Kidney capillary endothelial cell (primary cell): ENCODE measurements around the gene ARHGAP6.
A peak's percentile ranks its signal among the peaks of the same experiment; 100 is the strongest.

ENCODE experiments used
- DNase-seq: peaks from one replicate; pipeline ENCODE4 v3.0.0-alpha.2; 2018; ENCODE audit warnings: low spot score

Gene ARHGAP6

DNA sequence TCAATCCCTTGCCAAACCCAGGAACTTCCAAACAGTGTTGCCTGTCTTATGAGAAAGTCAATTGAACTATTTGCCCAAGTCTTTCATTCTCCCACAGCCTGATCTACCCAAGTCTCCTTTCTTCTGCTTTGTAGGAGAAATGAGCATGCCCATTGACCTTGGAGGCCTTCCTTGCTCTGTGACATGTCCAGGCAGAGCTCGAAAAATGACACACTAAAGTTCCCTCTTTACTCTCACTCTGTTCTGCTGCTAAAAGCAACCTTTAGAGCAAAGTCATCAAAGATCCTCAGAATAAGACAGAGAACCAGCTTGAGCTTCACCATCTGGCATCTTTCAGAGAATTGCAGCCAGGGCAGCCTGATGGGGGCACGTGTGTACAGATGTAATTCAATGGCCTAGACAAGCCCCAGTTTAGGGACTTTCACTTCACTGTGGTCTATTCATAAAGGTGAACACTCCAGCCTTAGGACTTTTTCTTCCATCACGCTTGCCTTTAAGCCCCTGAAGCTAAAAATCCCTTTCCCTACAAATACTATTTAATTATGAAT, 236.1 kb downstream of the ARHGAP6 start:
- DNase-seq: no peak

GRCh38 chrX:11427453-11428071, 238.2 kb downstream of the ARHGAP6 start:
- DNase-seq: no peak

- DNase-seq: no peak
These were observed 238.8 kb downstream of the ARHGAP6 start for GRCh38 chrX:11426712-11427452.

DNA sequence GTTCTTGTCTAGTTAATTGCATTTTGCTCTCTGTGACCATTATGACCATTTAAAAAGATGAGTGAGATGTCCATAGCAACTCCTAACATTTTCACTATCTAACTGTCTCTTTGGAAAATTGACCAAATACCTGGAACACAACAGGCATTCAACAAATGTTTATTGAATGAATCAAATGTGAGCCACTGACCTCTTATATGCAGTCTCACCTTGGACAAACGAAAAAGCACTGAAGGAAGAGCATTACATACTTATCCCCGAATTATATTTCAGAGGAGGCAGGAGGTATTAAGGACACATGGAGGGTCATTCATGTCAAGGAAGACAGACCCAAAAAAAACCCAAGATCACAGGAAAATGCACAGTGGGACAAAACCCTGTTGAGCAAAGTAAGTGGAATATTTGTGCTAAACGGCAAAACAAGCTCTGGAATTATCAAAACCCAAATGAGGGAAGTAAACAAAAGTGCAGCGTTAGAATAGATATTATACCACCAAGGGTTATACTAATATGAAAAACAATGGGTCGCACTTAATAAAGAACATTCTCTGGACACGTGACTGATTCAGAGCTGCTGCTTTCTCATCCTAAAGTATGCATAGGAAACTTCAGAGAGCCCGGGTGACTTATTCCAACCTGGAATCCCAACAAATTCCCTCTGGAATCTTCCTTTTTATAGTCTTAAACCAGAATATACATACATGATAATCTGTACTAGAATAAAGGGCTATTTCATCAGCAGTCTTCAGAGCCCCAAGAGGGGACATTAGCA, 240.6 kb downstream of the ARHGAP6 start:
- DNase-seq: no peak

- no peak for DNase-seq
These were observed 241.8 kb downstream of the ARHGAP6 start for GRCh38 chrX:11423949-11424348.

- peak; percentile 26 for DNase-seq
These were observed 242.3 kb downstream of the ARHGAP6 start for GRCh38 chrX:11423362-11423818.

GRCh38 chrX:11422525-11422857, 243.2 kb downstream of the ARHGAP6 start:
- no peak for DNase-seq

- DNase-seq: no peak
These were observed 243.8 kb downstream of the ARHGAP6 start for GRCh38 chrX:11421805-11422524.

DNA sequence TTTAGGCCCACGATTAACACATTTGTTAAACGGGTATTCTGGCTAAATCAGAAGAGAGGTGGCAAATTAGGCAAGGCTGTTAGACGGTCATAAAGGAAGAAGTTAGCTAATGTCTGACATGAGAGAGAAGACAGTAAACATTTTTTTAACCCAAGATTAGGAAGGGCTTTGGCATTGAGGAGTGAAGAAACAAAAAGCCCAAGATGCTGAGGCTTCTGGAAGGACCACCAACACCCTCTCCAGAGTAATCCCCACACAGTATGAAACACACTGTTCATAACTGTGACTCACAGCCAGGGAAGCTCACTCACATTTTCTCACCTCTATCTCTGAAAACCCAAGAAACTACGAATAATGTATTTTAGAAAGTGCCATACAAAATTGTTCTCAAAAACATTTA, 244.9 kb downstream of the ARHGAP6 start:
- DNase-seq: no peak

- DNase-seq: no peak
These were observed 246.6 kb downstream of the ARHGAP6 start for GRCh38 chrX:11419102-11419501.

GRCh38 chrX:11416600-11416999, 249.1 kb downstream of the ARHGAP6 start:
- DNase-seq: no peak

DNA sequence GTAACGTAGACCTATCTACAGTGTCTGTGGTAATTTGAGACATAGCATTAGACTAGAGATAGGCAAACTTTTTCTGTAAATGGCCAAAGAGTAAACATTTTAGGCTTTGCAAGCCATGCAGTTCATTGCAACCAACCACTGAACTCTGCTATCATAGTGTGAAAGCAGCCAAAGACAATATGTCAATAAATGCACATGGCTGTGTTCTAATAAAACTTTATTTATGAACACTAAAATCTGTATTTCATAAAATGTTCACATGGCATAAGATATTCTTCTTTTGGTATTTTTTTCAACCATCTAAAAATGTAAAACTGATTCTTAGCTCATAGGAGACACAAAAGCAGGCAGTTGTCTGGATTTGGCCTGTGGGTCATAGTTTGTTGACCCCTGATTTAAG, 251.6 kb downstream of the ARHGAP6 start:
- no peak for DNase-seq

DNA sequence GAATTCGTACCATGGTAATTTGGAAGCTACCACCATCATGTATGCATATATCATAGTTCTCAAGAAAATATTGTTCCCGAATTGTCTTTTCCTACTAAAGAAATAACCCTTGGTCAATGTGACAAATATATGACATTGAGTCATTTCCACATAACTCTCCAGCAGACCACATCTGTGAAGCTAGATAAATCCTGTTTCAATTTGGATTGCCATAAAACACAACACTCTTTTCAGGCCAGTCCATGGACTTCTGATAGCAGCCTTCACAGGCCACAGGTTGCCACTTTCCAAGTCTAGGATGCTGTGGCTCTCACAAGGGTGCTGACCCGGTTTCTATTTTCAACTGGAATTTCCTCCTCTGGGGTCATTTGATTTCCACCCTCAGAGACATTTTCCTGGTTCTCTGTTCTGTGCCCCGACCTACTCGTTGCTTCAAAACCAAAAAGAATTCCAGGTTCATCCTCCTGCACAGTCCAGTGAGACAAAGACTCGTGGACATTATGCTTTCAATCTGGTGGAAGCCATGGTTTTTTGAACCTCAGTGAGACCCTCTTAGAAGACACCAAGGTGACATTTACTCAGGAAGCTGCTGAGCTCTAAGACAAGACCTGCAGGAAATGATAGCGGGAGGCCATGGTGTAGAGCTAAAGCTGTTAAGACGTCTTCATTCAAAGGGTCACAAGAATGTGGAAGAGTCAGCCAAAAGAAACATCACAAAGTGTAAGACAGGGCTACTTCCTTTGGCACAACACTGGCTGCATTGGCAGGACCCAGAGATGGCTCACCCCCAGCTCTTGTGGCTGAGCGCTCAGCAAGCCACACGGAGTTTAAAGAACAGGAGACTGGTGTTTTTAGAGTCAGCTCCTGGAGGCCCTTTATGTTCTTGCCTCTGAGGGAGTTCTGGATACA, 252.8 kb downstream of the ARHGAP6 start:
- DNase-seq: peak; percentile 7

DNA sequence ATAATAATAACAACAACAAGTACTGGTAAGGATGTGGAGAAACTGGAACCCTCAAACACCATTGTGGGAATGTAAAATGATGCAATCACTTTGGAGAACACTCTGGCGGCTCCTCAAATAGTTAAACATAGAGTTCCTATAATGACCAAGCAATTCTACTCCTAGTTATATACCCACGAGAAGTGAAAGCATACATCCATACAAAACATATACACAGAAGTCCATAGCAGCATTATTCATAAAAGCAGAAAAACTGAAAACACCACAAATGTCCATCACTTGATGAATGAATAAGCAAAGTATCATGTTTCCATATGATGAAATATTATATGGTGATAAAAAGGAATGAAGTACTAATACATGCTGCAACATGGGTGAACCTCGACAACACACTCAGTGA, 255.8 kb downstream of the ARHGAP6 start:
- no peak for DNase-seq

DNA sequence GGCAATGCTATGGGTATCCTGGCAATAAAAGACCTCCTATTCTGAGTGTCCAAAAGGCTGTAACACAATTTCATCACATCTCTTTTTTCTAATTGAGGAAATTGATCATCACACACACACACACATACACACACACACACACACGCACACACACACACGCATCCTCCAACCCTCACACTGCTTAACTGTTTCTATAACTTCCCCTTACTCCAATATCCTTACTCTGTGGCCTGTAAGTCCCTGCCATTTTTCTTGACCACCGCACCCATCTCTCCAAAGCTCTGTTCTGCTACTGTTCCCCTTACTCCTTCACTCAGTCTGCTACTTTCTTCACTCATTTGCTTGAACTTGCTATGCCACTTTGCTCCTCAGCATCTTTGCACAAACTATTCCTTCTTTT, 256.9 kb downstream of the ARHGAP6 start:
- no peak for DNase-seq

DNA sequence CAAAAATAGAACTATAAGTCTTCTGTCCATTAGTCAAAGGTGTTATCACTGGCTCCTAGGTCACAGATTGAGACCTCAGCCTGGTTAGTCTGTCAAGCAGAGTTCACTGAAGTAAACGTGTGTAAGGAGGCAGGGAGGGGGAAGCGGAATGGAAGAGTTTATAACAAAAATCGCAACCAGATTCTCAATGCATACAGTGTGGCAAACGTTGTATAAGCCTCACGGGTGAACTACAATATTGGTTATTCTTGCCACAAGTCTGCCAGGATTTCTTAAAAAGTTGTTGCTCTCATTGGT, 257.7 kb downstream of the ARHGAP6 start:
- no peak for DNase-seq

DNA sequence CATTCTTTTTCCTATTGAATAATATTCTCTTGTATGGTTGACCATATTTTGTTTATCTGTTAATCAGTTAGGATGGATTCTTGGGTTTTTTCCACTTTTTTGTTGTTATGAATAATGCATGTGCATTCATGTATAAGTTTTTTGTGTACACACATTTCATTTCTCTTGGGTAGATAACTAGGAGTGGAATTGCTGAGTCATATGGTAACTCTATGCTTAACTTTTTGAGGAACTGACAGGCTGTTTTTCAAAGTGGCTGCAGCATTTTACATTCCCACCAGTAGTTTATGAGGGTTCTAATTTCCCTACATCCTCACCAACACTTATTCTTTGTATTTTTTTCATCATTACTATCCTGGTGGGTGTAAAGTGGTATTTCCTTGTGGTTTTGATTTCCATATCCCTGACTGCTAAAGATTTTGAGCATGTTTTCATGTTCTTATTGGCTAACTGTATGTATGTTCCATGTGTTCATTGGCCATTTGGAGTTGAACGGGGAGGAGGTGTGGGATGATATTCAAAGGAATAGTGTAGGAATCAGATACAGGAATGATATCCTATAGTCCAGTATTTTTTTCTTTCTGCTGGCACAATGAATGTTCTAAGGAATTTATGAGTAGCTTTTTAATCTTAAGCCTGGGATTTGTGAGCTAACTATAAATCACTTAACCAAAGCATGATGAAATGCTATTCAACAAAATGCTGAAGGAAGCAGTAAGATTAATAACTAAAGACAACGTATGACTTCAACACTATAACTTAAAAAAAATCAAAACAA, 258.2 kb downstream of the ARHGAP6 start:
- DNase-seq: no peak

DNA sequence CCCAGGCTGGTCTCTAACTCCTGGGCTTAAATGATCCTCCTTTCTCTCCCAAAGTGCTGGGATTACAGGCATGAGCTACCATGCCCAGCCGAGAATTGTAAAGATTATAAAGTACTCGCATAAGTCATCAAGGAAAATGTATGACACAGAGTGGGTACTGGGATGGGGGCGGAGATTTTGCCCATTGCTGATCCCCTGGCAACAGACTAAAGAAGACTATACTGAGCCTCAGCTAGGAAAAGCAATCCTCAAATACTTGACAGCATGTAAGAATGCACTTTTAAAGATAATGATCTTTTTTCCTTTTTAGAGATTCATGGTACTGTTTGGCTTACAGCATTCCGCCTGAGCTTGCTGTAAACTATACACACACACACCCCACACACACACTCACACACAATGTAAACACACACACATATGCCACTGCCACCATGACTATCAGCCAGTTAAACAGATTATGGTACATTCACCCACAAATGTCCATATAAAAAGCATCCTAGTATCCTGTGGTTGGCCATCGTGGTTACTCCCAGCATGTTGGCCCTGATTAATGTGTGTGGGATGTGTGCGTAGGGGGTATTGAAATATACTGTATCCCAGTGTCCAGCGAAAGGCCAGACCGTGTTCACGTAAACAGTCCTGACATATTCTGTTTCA, 259.5 kb downstream of the ARHGAP6 start:
- DNase-seq: no peak

GRCh38 chrX:11403631-11404030, 262.1 kb downstream of the ARHGAP6 start:
- no peak for DNase-seq

- no peak for DNase-seq
These were observed 263.8 kb downstream of the ARHGAP6 start for GRCh38 chrX:11401966-11402365.
